ENCODE data around the gene MACROD2. TPM values are rescaled to one million over a fixed set of nuclear protein-coding genes. Genes with fewer than 3 reads are reported as not detected.

The MACROD2 gene
- total RNA-seq, 1 experiment from 2014 or later = 3.1 TPM

- Mint-ChIP-seq H3K9me3 (ENCODE audit: unreplicated experiment) (no peaks in the 10 kb centered on the region), H3K27me3 (ENCODE audit: insufficient read depth, unreplicated experiment) (no peaks in the 10 kb centered on the region), H3K4me1 (ENCODE audit: insufficient read depth, unreplicated experiment) (peaks cover 28% of the 10 kb centered on the region), H3K27ac (ENCODE audit: low read depth, unreplicated experiment) (no peak overlapping the region), H3K4me3 (ENCODE audit: unreplicated experiment) (no peak overlapping the region), H3K36me3 (ENCODE audit: insufficient read depth, unreplicated experiment) (no peaks in the 10 kb centered on the region)
- TF ChIP-seq, protein P1, sequence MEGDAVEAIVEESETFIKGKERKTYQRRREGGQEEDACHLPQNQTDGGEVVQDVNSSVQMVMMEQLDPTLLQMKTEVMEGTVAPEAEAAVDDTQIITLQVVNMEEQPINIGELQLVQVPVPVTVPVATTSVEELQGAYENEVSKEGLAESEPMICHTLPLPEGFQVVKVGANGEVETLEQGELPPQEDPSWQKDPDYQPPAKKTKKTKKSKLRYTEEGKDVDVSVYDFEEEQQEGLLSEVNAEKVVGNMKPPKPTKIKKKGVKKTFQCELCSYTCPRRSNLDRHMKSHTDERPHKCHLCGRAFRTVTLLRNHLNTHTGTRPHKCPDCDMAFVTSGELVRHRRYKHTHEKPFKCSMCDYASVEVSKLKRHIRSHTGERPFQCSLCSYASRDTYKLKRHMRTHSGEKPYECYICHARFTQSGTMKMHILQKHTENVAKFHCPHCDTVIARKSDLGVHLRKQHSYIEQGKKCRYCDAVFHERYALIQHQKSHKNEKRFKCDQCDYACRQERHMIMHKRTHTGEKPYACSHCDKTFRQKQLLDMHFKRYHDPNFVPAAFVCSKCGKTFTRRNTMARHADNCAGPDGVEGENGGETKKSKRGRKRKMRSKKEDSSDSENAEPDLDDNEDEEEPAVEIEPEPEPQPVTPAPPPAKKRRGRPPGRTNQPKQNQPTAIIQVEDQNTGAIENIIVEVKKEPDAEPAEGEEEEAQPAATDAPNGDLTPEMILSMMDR (IDR thresholded peaks at IDR 0.05; ENCODE audit: unreplicated experiment) = no peak
- intact Hi-C loops (cut with micrococcal nuclease) = no loop called here
- ChIA-PET CTCF (interaction anchor here (0.6 to 0.8 kb wide), 3 partner anchors 23 to 90 kb away, joined by 3 read pairs; no protein-coding TSS in a partner anchor), POLR2A (interaction anchor here (0.6 to 0.8 kb wide), 2 partner anchors 64 to 807 kb away, joined by 3 read pairs; no protein-coding TSS in a partner anchor)
- DNase-seq (ENCODE audit: unreplicated experiment) = no peak
- BruUV-seq (replicated peaks) = no TSS peak
Observed at GRCh38 chr20:14197097-14197496, 201.8 kb downstream of the MACROD2 start.

- BruUV-seq (replicated peaks) = no TSS peak
Observed at GRCh38 chr20:14198416-14198815, 203.1 kb downstream of the MACROD2 start.

GRCh38 chr20:14199111-14199510, 203.8 kb downstream of the MACROD2 start:
- Mint-ChIP-seq H3K27me3 (ENCODE audit: insufficient read depth, unreplicated experiment) (no peaks in the 10 kb centered on the region), H3K27ac (ENCODE audit: low read depth, unreplicated experiment) (no peak overlapping the region)
- POLR2A ChIA-PET = interaction anchor here (0.6 to 1.6 kb wide), 10 partner anchors 9 to 1570 kb away, joined by 3 to 6 read pairs (median 3); no protein-coding TSS in a partner anchor

More at GRCh38 chr20:14198416-14198815, 203.1 kb downstream of the MACROD2 start:
- CTCF ChIA-PET = interaction anchor here (2.1 kb wide), 1 partner anchor 9 kb away, joined by 11 read pairs; no protein-coding TSS in a partner anchor
- POLR2A ChIA-PET = interaction anchor here (0.7 to 1.6 kb wide), 4 partner anchors 9 to 137 kb away, joined by 3 to 5 read pairs (median 3); no protein-coding TSS in a partner anchor
- no peak for DNase-seq (ENCODE audit: unreplicated experiment)
- Mint-ChIP-seq H3K36me3 (ENCODE audit: insufficient read depth, unreplicated experiment) (no peaks in the 10 kb centered on the region), H3K27ac (ENCODE audit: low read depth, unreplicated experiment) (no peak overlapping the region), H3K9me3 (ENCODE audit: unreplicated experiment) (no peaks in the 10 kb centered on the region), H3K4me1 (ENCODE audit: insufficient read depth, unreplicated experiment) (peaks cover 34% of the 10 kb centered on the region), H3K4me3 (ENCODE audit: unreplicated experiment) (no peak overlapping the region), H3K27me3 (ENCODE audit: insufficient read depth, unreplicated experiment) (no peaks in the 10 kb centered on the region)
- intact Hi-C loops (cut with micrococcal nuclease) = no loop called here
- TF ChIP-seq, protein P1 (IDR thresholded peaks at IDR 0.05; ENCODE audit: unreplicated experiment) = no peak

GRCh38 chr20:14203657-14204056, 208.3 kb downstream of the MACROD2 start:
- TF ChIP-seq, protein P1 (IDR thresholded peaks at IDR 0.05; ENCODE audit: unreplicated experiment) = no peak
- H3K9me3 Mint-ChIP-seq (ENCODE audit: unreplicated experiment) = no peaks in the 10 kb centered on the region
- ChIA-PET POLR2A (interaction anchor here (1.3 kb wide), 1 partner anchor 10 kb away, joined by 5 read pairs; no protein-coding TSS in a partner anchor), CTCF (interaction anchor here (0.7 kb wide), 1 partner anchor 138 kb away, joined by 3 read pairs; no protein-coding TSS in a partner anchor)
- H3K4me3 Mint-ChIP-seq (ENCODE audit: unreplicated experiment) = no peak overlapping the region
- no peaks in the 10 kb centered on the region for H3K36me3 Mint-ChIP-seq (ENCODE audit: insufficient read depth, unreplicated experiment)
- no peak for DNase-seq (ENCODE audit: unreplicated experiment)
- intact Hi-C loops (cut with micrococcal nuclease) = no loop called here
- no peaks in the 10 kb centered on the region for H3K27me3 Mint-ChIP-seq (ENCODE audit: insufficient read depth, unreplicated experiment)
- H3K4me1 Mint-ChIP-seq (ENCODE audit: insufficient read depth, unreplicated experiment) = peaks cover 11% of the 10 kb centered on the region
- no TSS peak for BruUV-seq (replicated peaks)
- H3K27ac Mint-ChIP-seq (ENCODE audit: low read depth, unreplicated experiment) = no peak overlapping the region

More at GRCh38 chr20:14199111-14199510, 203.8 kb downstream of the MACROD2 start:
- DNase-seq (ENCODE audit: unreplicated experiment) = no peak
- TF ChIP-seq, protein P1 (IDR thresholded peaks at IDR 0.05; ENCODE audit: unreplicated experiment) = no peak
- CTCF ChIA-PET = interaction anchor here (2.1 kb wide), 1 partner anchor 9 kb away, joined by 11 read pairs; no protein-coding TSS in a partner anchor
- BruUV-seq (replicated peaks) = no TSS peak
- no peak overlapping the region for H3K4me3 Mint-ChIP-seq (ENCODE audit: unreplicated experiment)
- H3K36me3 Mint-ChIP-seq (ENCODE audit: insufficient read depth, unreplicated experiment) = no peaks in the 10 kb centered on the region
- intact Hi-C loops (cut with micrococcal nuclease) = no loop called here
- peaks cover 30% of the 10 kb centered on the region for H3K4me1 Mint-ChIP-seq (ENCODE audit: insufficient read depth, unreplicated experiment)
- H3K9me3 Mint-ChIP-seq (ENCODE audit: unreplicated experiment) = no peaks in the 10 kb centered on the region

Data from MCF 10A (cell line).